Panc1 (cell line): ENCODE results near the gene ADARB2. TPM values are rescaled to one million over a fixed set of nuclear protein-coding genes. Genes with fewer than 3 reads are reported as not detected.

Source experiments
- ATAC-seq: fragments of 200-7000 bp; cut with Tn5 transposase; 2 replicates; pipeline ENCODE4 v1.9.1; 2020; ENCODE audit warnings: mild to moderate bottlenecking, moderate library complexity
- BruUV-seq: library from RNA; stranded (reverse); fragments of 400-500 nt; replicated peaks from 2 replicates; lab custom pipeline; 2021; lab: Mats Ljungman, UMichigan
- CTCF ChIA-PET: fragments of 300-600 bp; sonication (Branson Sonifier 250); formaldehyde crosslinking; loops from one replicate; lab custom pipeline; 2022; ENCODE audit warnings: antibody characterized with exemption; lab: Charles Lee
- POLR2A ChIA-PET: fragments of 300-600 bp; sonication (Branson Sonifier 250); formaldehyde crosslinking; loops from one replicate; lab custom pipeline; 2022; ENCODE audit warnings: antibody characterized with exemption; lab: Charles Lee
- DNase-seq: peaks from one replicate; pipeline ENCODE4 v3.0.0-alpha.2; 2010; ENCODE audit warnings: low read depth, low spot score
- H3K27ac ChIP-seq: 2 replicates; pipeline ENCODE4 v1.5.1; 2011; ENCODE audit warnings: mild to moderate bottlenecking, low read length, inconsistent platforms
- H3K27me3 ChIP-seq: fragments of 200-500 bp; sonication (Bioruptor generic); 2 replicates; pipeline ENCODE4 v1.6.0; 2014; ENCODE audit warnings: low read length, inconsistent platforms; ENCODE audit not compliant: control insufficient read depth, insufficient read depth
- H3K36me3 ChIP-seq: fragments of 200-500 bp; sonication (Bioruptor generic); 2 replicates; pipeline ENCODE4 v1.5.1; 2014; ENCODE audit warnings: inconsistent platforms, mild to moderate bottlenecking, low read length, moderate library complexity; ENCODE audit not compliant: control insufficient read depth, insufficient read depth
- H3K4me1 ChIP-seq: 2 replicates; pipeline ENCODE4 v1.5.1; 2011; ENCODE audit warnings: inconsistent platforms, mild to moderate bottlenecking, low read length, moderate library complexity; ENCODE audit not compliant: control insufficient read depth, insufficient read depth
- H3K4me3 ChIP-seq, 2 experiments: 2 replicates each; pipeline ENCODE4 v1.5.1; 2011 to 2012; ENCODE audit warnings: low read depth in 2 of 2, low read length in 2 of 2, mild to moderate bottlenecking in 2 of 2, inconsistent platforms in 1 of 2, moderate library complexity in 1 of 2
- H3K9me3 ChIP-seq: fragments of 200-500 bp; sonication (Bioruptor generic); 2 replicates; pipeline ENCODE4 v1.5.1; 2014; ENCODE audit warnings: low read depth, mild to moderate bottlenecking, inconsistent platforms, low read length, moderate library complexity; ENCODE audit not compliant: control insufficient read depth, insufficient read depth
- CTCF ChIP-seq: fragments of 450-650 bp; IDR thresholded peaks from 2 replicates; pipeline ENCODE4 v1.5.1; 2017; ENCODE audit warnings: mild to moderate bottlenecking
- POLR2AphosphoS5 ChIP-seq: IDR thresholded peaks from 2 replicates; pipeline ENCODE4 v1.6.1; 2012; ENCODE audit warnings: mild to moderate bottlenecking, low read depth, low read length, moderate library complexity
- REST ChIP-seq, 2 experiments: IDR thresholded peaks; 2 replicates each; pipeline ENCODE4 v1.6.1; 2011 to 2012; ENCODE audit warnings: low read depth in 2 of 2, control low read depth in 1 of 2, low read length in 1 of 2, mild to moderate bottlenecking in 1 of 2, moderate library complexity in 1 of 2; ENCODE audit not compliant: insufficient read depth in 1 of 2
- SIN3A ChIP-seq: IDR thresholded peaks from 2 replicates; pipeline ENCODE4 v1.6.1; 2012; ENCODE audit warnings: low read depth, mild to moderate bottlenecking, low read length, moderate library complexity, borderline replicate concordance; ENCODE audit not compliant: insufficient read depth
- TCF7L2 ChIP-seq: IDR thresholded peaks from 2 replicates; pipeline ENCODE4 v1.6.1; 2011; ENCODE audit warnings: mild to moderate bottlenecking, low read depth, low read length, inconsistent platforms
- in situ Hi-C: cut with HindIII; loops from 2 replicates; pipeline ENCODE4 v1.10.0; 2016; ENCODE audit warnings: low sequenced_read_pairs, low pct_unique_long_range_greater_than_20kb
- intact Hi-C: fragments of 100-400 bp; cut with micrococcal nuclease; formaldehyde crosslinking; loops from one replicate; pipeline ENCODE4 v1.10.0; 2022; ENCODE audit not compliant: unreplicated experiment
- total RNA-seq: library from RNA; stranded (reverse); gene quantifications from one replicate; pipeline ENCODE4 v1.2.1, GENCODE V29; 2021; ENCODE audit not compliant: unreplicated experiment

The ADARB2 gene
- total RNA-seq, 1 experiment from 2014 or later: 0.31 TPM

GRCh38 chr10:1411451-1411850, 325.9 kb downstream of the ADARB2 start:
- in situ Hi-C loops: no loop called here
- H3K9me3 ChIP-seq: no peaks in the 10 kb centered on the region
- no peak for TF ChIP-seq REST (IDR thresholded peaks at IDR 0.05; ENCODE audit: insufficient read depth in 1 of 2, low read depth in 2 of 2, low read length in 1 of 2)
- TF ChIP-seq TCF7L2: no peak
- no peak for TF ChIP-seq POLR2AphosphoS5
- no peak for TF ChIP-seq CTCF
- TF ChIP-seq SIN3A: no peak
- no peak overlapping the region for H3K27ac ChIP-seq
- ChIA-PET POLR2A (no interaction called here), CTCF (no interaction called here)
- H3K4me3 ChIP-seq: no peak overlapping the region
- intact Hi-C loops: no loop called here
- ATAC-seq (no peak), DNase-seq (no peak)
- no TSS peak for BruUV-seq
- no peaks in the 10 kb centered on the region for H3K4me1 ChIP-seq
- no peaks in the 10 kb centered on the region for H3K27me3 ChIP-seq
- no peaks in the 10 kb centered on the region for H3K36me3 ChIP-seq

- in situ Hi-C loops: no loop called here
Measured at GRCh38 chr10:1410469-1411395, 326.6 kb downstream of the ADARB2 start.

More at GRCh38 chr10:1410469-1411395, 326.6 kb downstream of the ADARB2 start:
- intact Hi-C loops: no loop called here
- Histone ChIP-seq H3K27me3 (no peaks in the 10 kb centered on the region), H3K9me3 (no peaks in the 10 kb centered on the region), H3K27ac (no peak overlapping the region), H3K36me3 (no peaks in the 10 kb centered on the region), H3K4me3 (no peak overlapping the region), H3K4me1 (no peaks in the 10 kb centered on the region)
- ATAC-seq (no peak), DNase-seq (no peak)
- no peak for TF ChIP-seq TCF7L2
- no peak for TF ChIP-seq SIN3A
- no peak for TF ChIP-seq REST (IDR thresholded peaks at IDR 0.05; ENCODE audit: insufficient read depth in 1 of 2, low read depth in 2 of 2, low read length in 1 of 2)
- TF ChIP-seq POLR2AphosphoS5: no peak
- no peak for TF ChIP-seq CTCF
- no TSS peak for BruUV-seq
- ChIA-PET CTCF (no interaction called here), POLR2A (no interaction called here)
